Panc1 (cell line): Measurements from ENCODE around the gene AGPAT4. TPM values are rescaled to one million over a fixed set of nuclear protein-coding genes. Genes with fewer than 3 reads are reported as not detected.
A peak's percentile ranks its signal among the peaks of the same experiment; 100 is the strongest.

Experiments
- ATAC-seq: fragments of 200-7000 bp; cut with Tn5 transposase; 2 replicates; pipeline ENCODE4 v1.9.1; 2020; ENCODE audit warnings: mild to moderate bottlenecking, moderate library complexity
- BruUV-seq: library from RNA; stranded (reverse); fragments of 400-500 nt; replicated peaks from 2 replicates; lab custom pipeline; 2021; lab: Mats Ljungman, UMichigan
- CTCF ChIA-PET: fragments of 300-600 bp; sonication (Branson Sonifier 250); formaldehyde crosslinking; loops from one replicate; lab custom pipeline; 2022; ENCODE audit warnings: antibody characterized with exemption; lab: Charles Lee
- POLR2A ChIA-PET: fragments of 300-600 bp; sonication (Branson Sonifier 250); formaldehyde crosslinking; loops from one replicate; lab custom pipeline; 2022; ENCODE audit warnings: antibody characterized with exemption; lab: Charles Lee
- DNase-seq: peaks from one replicate; pipeline ENCODE4 v3.0.0-alpha.2; 2010; ENCODE audit warnings: low read depth, low spot score
- H3K27ac ChIP-seq: 2 replicates; pipeline ENCODE4 v1.5.1; 2011; ENCODE audit warnings: mild to moderate bottlenecking, low read length, inconsistent platforms
- H3K27me3 ChIP-seq: fragments of 200-500 bp; sonication (Bioruptor generic); 2 replicates; pipeline ENCODE4 v1.6.0; 2014; ENCODE audit warnings: low read length, inconsistent platforms; ENCODE audit not compliant: control insufficient read depth, insufficient read depth
- H3K36me3 ChIP-seq: fragments of 200-500 bp; sonication (Bioruptor generic); 2 replicates; pipeline ENCODE4 v1.5.1; 2014; ENCODE audit warnings: inconsistent platforms, mild to moderate bottlenecking, low read length, moderate library complexity; ENCODE audit not compliant: control insufficient read depth, insufficient read depth
- H3K4me1 ChIP-seq: 2 replicates; pipeline ENCODE4 v1.5.1; 2011; ENCODE audit warnings: inconsistent platforms, mild to moderate bottlenecking, low read length, moderate library complexity; ENCODE audit not compliant: control insufficient read depth, insufficient read depth
- H3K4me3 ChIP-seq, 2 experiments: 2 replicates each; pipeline ENCODE4 v1.5.1; 2011 to 2012; ENCODE audit warnings: low read depth in 2 of 2, low read length in 2 of 2, mild to moderate bottlenecking in 2 of 2, inconsistent platforms in 1 of 2, moderate library complexity in 1 of 2
- H3K9me3 ChIP-seq: fragments of 200-500 bp; sonication (Bioruptor generic); 2 replicates; pipeline ENCODE4 v1.5.1; 2014; ENCODE audit warnings: low read depth, mild to moderate bottlenecking, inconsistent platforms, low read length, moderate library complexity; ENCODE audit not compliant: control insufficient read depth, insufficient read depth
- POLR2AphosphoS5 ChIP-seq: IDR thresholded peaks from 2 replicates; pipeline ENCODE4 v1.6.1; 2012; ENCODE audit warnings: mild to moderate bottlenecking, low read depth, low read length, moderate library complexity
- SIN3A ChIP-seq: IDR thresholded peaks from 2 replicates; pipeline ENCODE4 v1.6.1; 2012; ENCODE audit warnings: low read depth, mild to moderate bottlenecking, low read length, moderate library complexity, borderline replicate concordance; ENCODE audit not compliant: insufficient read depth
- TCF7L2 ChIP-seq: IDR thresholded peaks from 2 replicates; pipeline ENCODE4 v1.6.1; 2011; ENCODE audit warnings: mild to moderate bottlenecking, low read depth, low read length, inconsistent platforms
- in situ Hi-C: cut with HindIII; loops from 2 replicates; pipeline ENCODE4 v1.10.0; 2016; ENCODE audit warnings: low sequenced_read_pairs, low pct_unique_long_range_greater_than_20kb
- intact Hi-C: fragments of 100-400 bp; cut with micrococcal nuclease; formaldehyde crosslinking; loops from one replicate; pipeline ENCODE4 v1.10.0; 2022; ENCODE audit not compliant: unreplicated experiment
- total RNA-seq: library from RNA; stranded (reverse); gene quantifications from one replicate; pipeline ENCODE4 v1.2.1, GENCODE V29; 2021; ENCODE audit not compliant: unreplicated experiment
- TF ChIP-seq, protein P1 (sequence below): fragments of 450-650 bp; IDR thresholded peaks from 2 replicates; pipeline ENCODE4 v1.5.1; 2017; ENCODE audit warnings: mild to moderate bottlenecking
- TF ChIP-seq, protein P2 (sequence below), 2 experiments: IDR thresholded peaks; 2 replicates each; pipeline ENCODE4 v1.6.1; 2011 to 2012; ENCODE audit warnings: low read depth in 2 of 2, control low read depth in 1 of 2, low read length in 1 of 2, mild to moderate bottlenecking in 1 of 2, moderate library complexity in 1 of 2; ENCODE audit not compliant: insufficient read depth in 1 of 2

The AGPAT4 gene
- total RNA-seq, 1 experiment from 2014 or later, result 12.9 TPM

DNA sequence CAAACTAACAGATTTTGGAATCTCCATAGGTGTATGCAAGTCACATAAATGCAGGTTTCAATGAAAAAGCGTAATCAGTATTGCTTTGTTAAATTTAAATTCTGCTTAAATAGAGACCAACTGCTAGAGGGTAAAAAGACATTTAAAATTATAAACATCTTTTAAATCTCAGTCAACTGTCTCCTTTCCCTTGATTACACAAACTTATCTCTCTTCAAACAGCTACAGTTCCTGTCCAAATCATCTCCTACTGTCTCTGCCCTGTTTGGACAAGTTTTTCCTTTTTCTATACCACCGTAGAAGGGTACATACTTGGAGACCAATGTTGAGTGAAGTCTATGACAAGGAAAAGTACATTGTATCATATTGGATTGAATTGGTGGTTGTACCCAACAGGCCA, 43.5 kb downstream of the AGPAT4 start:
- in situ Hi-C loops (no loop called here), intact Hi-C loops (no loop called here)
- no peak for DNase-seq
- CTCF ChIA-PET, result no interaction called here
- no peak for ATAC-seq
- H3K27me3 ChIP-seq, result no peaks in the 10 kb centered on the region
- no peaks in the 10 kb centered on the region for H3K9me3 ChIP-seq
- no peaks in the 10 kb centered on the region for H3K4me1 ChIP-seq
- no peak overlapping the region for H3K4me3 ChIP-seq
- no peak overlapping the region for H3K27ac ChIP-seq
- no TSS peak for BruUV-seq
- H3K36me3 ChIP-seq, result no peaks in the 10 kb centered on the region
- TF ChIP-seq, protein P1, sequence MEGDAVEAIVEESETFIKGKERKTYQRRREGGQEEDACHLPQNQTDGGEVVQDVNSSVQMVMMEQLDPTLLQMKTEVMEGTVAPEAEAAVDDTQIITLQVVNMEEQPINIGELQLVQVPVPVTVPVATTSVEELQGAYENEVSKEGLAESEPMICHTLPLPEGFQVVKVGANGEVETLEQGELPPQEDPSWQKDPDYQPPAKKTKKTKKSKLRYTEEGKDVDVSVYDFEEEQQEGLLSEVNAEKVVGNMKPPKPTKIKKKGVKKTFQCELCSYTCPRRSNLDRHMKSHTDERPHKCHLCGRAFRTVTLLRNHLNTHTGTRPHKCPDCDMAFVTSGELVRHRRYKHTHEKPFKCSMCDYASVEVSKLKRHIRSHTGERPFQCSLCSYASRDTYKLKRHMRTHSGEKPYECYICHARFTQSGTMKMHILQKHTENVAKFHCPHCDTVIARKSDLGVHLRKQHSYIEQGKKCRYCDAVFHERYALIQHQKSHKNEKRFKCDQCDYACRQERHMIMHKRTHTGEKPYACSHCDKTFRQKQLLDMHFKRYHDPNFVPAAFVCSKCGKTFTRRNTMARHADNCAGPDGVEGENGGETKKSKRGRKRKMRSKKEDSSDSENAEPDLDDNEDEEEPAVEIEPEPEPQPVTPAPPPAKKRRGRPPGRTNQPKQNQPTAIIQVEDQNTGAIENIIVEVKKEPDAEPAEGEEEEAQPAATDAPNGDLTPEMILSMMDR, result no peak
- TF ChIP-seq, protein P2, sequence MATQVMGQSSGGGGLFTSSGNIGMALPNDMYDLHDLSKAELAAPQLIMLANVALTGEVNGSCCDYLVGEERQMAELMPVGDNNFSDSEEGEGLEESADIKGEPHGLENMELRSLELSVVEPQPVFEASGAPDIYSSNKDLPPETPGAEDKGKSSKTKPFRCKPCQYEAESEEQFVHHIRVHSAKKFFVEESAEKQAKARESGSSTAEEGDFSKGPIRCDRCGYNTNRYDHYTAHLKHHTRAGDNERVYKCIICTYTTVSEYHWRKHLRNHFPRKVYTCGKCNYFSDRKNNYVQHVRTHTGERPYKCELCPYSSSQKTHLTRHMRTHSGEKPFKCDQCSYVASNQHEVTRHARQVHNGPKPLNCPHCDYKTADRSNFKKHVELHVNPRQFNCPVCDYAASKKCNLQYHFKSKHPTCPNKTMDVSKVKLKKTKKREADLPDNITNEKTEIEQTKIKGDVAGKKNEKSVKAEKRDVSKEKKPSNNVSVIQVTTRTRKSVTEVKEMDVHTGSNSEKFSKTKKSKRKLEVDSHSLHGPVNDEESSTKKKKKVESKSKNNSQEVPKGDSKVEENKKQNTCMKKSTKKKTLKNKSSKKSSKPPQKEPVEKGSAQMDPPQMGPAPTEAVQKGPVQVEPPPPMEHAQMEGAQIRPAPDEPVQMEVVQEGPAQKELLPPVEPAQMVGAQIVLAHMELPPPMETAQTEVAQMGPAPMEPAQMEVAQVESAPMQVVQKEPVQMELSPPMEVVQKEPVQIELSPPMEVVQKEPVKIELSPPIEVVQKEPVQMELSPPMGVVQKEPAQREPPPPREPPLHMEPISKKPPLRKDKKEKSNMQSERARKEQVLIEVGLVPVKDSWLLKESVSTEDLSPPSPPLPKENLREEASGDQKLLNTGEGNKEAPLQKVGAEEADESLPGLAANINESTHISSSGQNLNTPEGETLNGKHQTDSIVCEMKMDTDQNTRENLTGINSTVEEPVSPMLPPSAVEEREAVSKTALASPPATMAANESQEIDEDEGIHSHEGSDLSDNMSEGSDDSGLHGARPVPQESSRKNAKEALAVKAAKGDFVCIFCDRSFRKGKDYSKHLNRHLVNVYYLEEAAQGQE (IDR thresholded peaks at IDR 0.05; ENCODE audit: insufficient read depth in 1 of 2, low read depth in 2 of 2, low read length in 1 of 2), result no peak
- TF ChIP-seq SIN3A (no peak), TCF7L2 (no peak), POLR2AphosphoS5 (no peak)
- POLR2A ChIA-PET, result no interaction called here

DNA sequence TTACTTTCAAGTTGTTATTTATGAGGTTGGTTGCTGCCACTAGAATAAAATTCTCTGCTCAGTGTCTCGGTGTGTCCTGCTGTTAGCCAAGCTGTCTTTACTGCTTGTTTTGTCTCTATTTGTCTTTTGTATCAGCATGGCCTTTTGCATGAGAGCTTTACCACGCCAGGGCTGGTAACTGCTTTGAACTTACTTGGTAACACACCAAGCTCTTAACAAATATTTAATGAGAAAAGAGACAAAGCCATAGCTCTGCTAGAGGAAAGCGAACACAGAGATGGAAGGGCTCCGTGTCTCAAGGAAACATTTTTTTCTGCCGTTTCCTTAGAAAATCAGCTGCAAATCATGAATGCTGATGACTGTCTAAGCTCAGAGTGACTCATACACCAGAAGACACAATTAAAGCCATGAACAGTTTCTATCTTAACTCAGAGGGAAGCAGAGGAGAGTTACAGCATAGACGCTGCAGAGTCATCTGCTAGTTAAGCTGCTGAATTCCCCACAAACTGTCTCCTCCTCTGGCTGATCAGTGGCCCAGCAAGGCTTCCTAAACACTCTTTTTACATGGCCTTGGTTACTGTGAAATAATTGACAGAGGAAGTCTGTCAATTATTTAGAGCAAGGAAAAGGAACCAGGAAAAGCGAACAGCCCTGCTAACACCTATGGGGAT, 44.8 kb downstream of the AGPAT4 start:
- CTCF ChIA-PET, result interaction anchor here (0.7 to 1.2 kb wide), 2 partner anchors 11 kb away, joined by 3 read pairs; no protein-coding TSS in a partner anchor
- H3K4me3 ChIP-seq, result no peak overlapping the region
- no peaks in the 10 kb centered on the region for H3K27me3 ChIP-seq
- H3K4me1 ChIP-seq, result no peaks in the 10 kb centered on the region
- ATAC-seq (0 out of 2 replicates have a peak, but pooled peaks have one; percentile 26), DNase-seq (no peak)
- H3K9me3 ChIP-seq, result no peaks in the 10 kb centered on the region
- no TSS peak for BruUV-seq
- intact Hi-C loops, result no loop called here
- POLR2A ChIA-PET, result no interaction called here
- in situ Hi-C loops, result no loop called here
- TF ChIP-seq SIN3A (no peak), POLR2AphosphoS5 (no peak), TCF7L2 (no peak)
- TF ChIP-seq, protein P2 (IDR thresholded peaks at IDR 0.05; ENCODE audit: insufficient read depth in 1 of 2, low read depth in 2 of 2, low read length in 1 of 2), result no peak
- TF ChIP-seq, protein P1, result no peak
- H3K36me3 ChIP-seq, result no peaks in the 10 kb centered on the region
- no peak overlapping the region for H3K27ac ChIP-seq
